Activated effector memory CD4-positive, alpha-beta T cell treated with Interleukin-2 at 50 U/mL for 16 hours (primary cell): ENCODE results near the gene UGT1A10.
"Not testable (repeated sequence)": the region's sequence is repeated elsewhere in the genome, so short reads cannot be mapped to it uniquely, and the experiment has no call there.

Experiments
- DNase-seq: peaks from one replicate; pipeline ENCODE4 v3.0.0-alpha.2; 2020

The UGT1A10 gene

GRCh38 chr2:233698740-233699139, 62.5 kb downstream of the UGT1A10 start:
- DNase-seq, result no peak

GRCh38 chr2:233699424-233700027, 63.3 kb downstream of the UGT1A10 start:
- no peak for DNase-seq

GRCh38 chr2:233700028-233700635, 63.9 kb downstream of the UGT1A10 start:
- no peak for DNase-seq

- DNase-seq, result not testable (repeated sequence)
These were observed 64.6 kb downstream of the UGT1A10 start for GRCh38 chr2:233700842-233701241.

GRCh38 chr2:233702238-233702637, 66.0 kb downstream of the UGT1A10 start:
- no peak for DNase-seq

GRCh38 chr2:233705911-233706506, 69.8 kb downstream of the UGT1A10 start:
- DNase-seq, result no peak

DNA sequence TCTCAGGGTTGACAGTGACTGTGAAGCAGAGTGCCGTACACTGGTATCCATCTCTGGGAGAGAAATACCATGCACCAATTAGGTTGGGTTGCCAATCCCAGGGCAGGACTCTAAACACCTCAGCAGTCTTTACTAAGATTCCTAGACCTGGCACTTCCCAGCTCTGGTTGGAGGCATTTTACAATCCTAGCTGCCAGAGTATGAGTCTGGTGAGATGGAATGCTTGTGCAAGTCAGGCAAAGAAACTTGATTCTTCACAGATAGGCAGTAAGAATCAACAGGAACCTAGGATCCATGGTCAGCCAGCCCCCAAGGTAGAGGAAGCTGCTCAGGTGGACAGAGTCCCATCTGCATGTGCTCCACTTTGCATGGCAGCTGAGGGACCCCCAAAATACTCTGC, 70.5 kb downstream of the UGT1A10 start:
- no peak for DNase-seq

- no peak for DNase-seq
These were observed 71.8 kb downstream of the UGT1A10 start for GRCh38 chr2:233707940-233708644.

- DNase-seq, result no peak
These were observed 72.7 kb downstream of the UGT1A10 start for GRCh38 chr2:233708942-233709341.

DNA sequence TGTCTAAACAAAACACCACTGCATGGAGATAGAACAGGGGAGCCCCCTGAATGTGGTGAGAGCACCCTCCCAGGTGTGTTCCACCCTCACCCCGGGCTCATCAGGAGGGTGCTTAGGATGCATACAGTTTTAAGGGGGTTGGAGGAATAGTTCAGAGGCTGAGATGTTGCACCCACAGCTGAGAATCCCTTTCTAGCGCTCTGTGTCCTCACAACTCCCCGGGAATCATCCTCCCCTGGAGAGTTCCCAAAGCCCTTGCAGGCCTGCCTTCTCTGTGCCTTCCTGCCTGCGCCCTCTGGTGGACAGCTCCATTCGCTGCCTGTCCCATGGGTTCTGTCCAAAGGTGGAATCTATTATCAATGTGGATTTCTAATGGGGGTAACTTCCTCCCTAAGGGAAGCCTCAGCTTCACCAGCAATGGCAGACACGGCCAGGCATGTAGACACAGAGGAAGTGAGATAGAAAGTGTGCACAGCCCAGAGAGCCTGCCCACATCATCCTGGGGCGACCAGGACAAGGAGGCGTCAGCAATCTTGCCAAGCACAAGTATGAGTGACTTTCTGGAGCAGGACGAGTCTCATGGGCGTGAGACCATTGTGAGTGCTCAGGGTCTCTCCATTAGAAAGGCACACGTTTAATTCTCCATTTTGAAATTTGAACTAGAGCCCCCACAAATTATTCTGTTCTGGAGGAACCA, 75.2 kb downstream of the UGT1A10 start:
- DNase-seq, result peak; percentile 37

DNA sequence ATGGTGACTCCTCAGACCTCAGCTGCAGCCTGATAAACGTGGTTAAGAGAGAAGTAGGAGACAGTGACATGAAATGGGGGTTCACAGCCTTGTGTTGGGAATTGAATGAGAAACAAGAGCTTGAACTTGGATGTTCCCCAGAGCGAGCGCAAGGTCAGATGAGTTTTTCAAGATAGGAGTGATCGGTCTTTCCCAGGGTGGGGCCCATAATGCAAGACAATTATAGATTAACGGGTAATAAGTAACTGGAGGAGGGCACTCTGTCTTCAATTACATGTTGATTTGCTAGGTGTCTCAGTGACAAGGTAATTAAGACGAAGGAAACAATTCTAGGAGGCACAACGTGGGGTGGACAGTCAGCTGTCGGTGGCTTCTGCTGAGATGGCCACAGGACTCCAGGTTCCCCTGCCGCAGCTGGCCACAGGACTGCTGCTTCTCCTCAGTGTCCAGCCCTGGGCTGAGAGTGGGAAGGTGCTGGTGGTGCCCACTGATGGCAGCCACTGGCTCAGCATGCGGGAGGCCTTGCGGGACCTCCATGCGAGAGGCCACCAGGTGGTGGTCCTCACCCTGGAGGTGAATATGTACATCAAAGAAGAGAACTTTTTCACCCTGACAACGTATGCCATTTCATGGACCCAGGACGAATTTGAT, 76.5 kb downstream of the UGT1A10 start, which contains the start of gene UGT1A5:
Gene UGT1A5, plus strand, starts transcription at position 297 of the 651 bp plus-strand sequence. Its CDS starts 85 bp downstream, at position 382.
- no peak for DNase-seq

DNA sequence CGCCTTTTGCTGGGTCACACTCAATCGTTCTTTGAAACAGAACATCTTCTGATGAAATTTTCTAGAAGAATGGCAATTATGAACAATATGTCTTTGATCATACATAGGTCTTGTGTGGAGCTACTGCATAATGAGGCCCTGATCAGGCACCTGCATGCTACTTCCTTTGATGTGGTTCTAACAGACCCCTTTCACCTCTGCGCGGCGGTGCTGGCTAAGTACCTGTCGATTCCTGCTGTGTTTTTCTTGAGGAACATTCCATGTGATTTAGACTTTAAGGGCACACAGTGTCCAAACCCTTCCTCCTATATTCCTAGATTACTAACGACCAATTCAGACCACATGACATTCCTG, 77.0 kb downstream of the UGT1A10 start:
- DNase-seq, result no peak

GRCh38 chr2:233714121-233714520, 77.9 kb downstream of the UGT1A10 start:
- no peak for DNase-seq

GRCh38 chr2:233718552-233718951, 82.3 kb downstream of the UGT1A10 start, which contains the start of gene UGT1A4:
Gene UGT1A4 (plus strand): TSS chr2:233718736. CDS start chr2:233718821, 85 bp downstream.
- no peak for DNase-seq

DNA sequence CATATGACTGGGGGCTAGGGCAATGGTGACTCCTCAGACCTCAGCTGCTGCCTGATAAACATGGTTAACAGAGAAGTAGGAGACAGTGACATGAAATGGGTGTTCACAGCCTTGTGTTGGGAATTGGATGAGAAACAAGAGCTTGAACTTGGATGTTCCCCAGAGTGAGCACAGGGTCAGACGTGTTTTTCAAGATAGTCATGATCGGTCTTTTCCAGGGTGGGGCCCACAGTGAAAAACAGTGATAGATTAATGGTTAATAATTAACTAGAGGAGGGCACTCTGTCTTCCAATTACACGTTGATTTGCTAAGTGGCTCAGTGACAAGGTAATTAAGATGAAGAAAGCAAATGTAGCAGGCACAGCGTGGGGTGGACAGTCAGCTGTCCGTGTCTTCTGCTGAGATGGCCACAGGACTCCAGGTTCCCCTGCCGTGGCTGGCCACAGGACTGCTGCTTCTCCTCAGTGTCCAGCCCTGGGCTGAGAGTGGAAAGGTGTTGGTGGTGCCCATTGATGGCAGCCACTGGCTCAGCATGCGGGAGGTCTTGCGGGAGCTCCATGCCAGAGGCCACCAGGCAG, 92.6 kb downstream of the UGT1A10 start, which contains the start of gene UGT1A3:
Gene UGT1A3, plus strand, starts transcription at position 320 of the 579 bp plus-strand sequence. Its CDS starts 85 bp downstream, at position 405.
- no peak for DNase-seq

DNA sequence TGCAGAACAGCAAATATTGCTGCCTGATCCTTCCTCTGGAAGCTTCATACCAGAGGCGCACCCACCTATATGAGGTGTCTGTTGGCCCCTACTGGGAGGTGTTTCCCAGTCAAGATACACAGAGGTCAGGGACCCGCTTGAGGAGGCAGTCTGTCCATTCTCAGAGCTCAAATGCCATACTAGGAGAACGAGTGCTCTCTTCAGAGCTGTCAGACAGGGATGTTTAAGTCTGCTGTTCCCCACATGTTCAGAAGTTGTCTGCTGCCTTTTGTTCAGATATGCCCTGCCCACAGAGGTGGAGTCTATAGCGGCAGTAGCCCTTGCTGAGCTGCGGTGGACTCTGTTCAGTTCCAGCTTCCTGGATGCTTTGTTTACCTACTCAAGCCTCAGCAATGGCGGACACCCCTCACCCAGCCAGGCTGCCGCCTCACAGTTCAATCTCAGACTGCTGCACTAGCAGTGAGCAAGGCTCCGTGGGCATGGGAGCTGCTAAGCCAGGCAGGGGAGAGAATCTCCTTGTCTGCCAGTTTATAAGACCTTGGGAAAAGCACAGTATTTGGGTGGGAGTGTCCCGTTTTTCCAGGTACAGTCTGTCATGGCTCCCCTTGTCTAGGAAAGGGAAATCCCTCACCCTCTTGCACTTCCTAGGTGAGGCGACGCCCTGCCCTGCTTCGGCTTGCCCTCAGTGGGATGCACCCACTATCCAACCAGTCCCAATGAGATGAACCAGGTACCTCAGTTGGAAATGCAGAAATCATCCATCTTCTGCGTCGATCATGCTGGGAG, 100.8 kb downstream of the UGT1A10 start:
- DNase-seq, result not testable (repeated sequence)

- DNase-seq, result no peak
These were observed 104.6 kb downstream of the UGT1A10 start for GRCh38 chr2:233740870-233741269.

- no peak for DNase-seq
These were observed 107.4 kb downstream of the UGT1A10 start for GRCh38 chr2:233743464-233744259.

DNA sequence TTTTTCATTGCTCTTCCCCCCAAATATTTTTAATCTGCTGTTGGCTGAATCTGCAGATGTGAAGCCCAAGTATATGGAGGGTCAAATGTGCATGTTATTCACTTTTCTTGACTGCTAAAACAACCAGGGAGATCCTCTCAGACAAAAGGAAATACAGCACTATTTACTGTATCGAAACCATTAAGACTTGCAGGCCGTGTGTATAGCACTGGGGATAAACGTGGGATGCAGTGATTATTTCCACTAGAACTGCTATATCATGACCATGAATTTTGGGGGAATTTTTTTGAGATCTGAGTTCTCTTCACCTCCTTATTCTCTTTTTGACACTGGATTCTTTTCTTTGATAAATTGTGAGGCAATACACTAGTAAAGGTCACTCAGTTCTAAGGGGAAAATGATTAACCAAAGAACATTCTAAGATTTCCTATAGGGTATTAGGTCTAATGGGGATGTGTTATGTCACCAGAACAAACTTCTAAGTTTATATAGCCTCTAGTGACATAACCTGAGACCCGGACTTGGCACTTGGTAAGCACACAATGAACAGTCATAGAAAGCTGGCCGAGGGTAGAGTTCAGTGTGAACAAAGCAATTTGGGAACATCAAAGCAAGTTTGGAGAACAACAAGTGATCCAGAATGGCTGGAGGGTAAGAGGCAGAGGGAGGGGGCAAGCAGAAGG, 109.0 kb downstream of the UGT1A10 start:
- DNase-seq, result no peak

- DNase-seq, result not testable (repeated sequence)
These were observed 109.6 kb downstream of the UGT1A10 start for GRCh38 chr2:233745838-233746237.
